ENCODE measurements around the gene KANSL1.

The KANSL1 gene

GRCh38 chr17:46169913-46170638 lies 23.2 kb downstream of the KANSL1 start:
- DNase-seq (ENCODE audit: low read depth): no peak

DNA sequence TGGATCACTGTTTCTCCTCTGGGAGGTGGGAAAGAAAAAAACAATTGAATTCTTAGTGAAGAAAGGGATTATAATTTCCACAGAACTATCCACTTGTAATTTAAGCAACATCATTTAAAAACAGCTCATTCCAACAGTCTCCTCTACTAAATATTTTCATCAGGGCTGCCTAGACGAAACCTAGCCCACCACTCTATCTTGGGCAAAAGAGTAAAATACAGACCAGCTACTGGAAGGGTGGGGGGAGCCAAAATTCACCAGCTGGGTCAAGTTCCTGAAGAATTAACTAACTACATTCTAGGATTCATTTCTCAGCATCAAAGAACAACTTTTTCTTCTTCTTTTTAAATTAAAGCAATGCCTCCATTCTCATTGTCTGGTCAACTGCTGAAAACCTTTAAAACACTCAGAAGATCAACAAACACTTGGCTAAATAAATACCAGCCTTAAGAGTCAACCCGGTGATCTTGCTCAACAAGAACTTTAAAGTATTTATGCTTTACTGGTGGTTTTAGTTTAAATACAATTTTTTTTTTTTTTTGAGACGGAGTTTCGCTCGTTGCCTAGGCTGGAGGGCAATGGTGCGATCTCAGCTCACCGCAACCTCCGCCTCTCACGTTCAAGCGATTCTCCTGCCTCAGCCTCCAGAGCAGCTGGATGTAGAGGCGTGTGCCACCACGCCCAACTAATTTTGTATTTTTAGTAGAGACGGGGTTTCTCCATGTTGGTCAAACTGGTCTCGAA lies 25.2 kb downstream of the KANSL1 start:
- DNase-seq (ENCODE audit: low read depth): no peak

DNA sequence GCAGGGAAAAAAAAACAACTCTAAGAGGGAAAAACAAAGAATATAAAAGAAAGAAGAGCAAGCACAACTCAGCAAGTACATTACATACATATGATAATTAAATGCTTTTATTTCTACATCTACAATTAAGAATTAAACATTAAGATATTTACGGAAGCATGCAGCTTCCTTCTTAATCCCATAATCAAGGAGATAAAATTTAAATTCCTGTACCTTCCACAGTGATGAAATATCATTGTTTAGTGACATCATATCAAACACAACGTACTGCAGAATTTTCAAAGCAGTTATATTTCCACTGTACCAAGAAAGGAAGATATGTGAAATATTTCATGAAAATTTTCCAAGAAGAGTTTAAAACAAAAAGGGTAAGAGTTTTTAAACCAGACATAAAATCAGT lies 26.0 kb downstream of the KANSL1 start:
- no peak for DNase-seq (ENCODE audit: low read depth)

DNA sequence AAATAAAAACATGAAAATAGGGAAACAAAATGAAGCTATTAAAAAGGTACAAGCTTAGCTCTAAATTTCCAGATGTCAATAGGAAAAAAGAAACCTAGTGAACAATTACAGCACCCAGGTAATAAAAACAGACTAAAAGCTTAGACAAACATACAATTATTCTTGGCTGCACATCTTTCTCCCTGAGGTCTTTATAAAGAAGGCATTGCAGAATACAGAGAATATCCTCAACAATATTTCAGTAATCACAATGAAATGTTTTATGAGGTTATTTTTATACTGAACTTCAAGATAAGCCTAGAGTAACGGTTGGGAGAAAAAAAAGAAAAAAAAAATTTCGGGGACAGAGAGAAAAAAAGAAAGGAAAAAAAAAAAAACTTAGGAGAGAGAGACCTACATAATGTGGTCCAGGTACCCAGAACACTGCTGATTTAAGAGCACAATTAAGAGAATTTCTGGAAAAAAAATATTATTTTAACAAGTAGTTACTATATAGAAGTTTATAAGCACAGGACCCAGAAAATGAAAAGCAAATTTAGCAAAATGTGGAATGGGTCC lies 26.5 kb downstream of the KANSL1 start:
- DNase-seq (ENCODE audit: low read depth): no peak

- DNase-seq (ENCODE audit: low read depth): no peak
Observed at GRCh38 chr17:46163929-46164594, 29.2 kb downstream of the KANSL1 start.

GRCh38 chr17:46163316-46163715 lies 29.9 kb downstream of the KANSL1 start:
- DNase-seq (ENCODE audit: low read depth): no peak

DNA sequence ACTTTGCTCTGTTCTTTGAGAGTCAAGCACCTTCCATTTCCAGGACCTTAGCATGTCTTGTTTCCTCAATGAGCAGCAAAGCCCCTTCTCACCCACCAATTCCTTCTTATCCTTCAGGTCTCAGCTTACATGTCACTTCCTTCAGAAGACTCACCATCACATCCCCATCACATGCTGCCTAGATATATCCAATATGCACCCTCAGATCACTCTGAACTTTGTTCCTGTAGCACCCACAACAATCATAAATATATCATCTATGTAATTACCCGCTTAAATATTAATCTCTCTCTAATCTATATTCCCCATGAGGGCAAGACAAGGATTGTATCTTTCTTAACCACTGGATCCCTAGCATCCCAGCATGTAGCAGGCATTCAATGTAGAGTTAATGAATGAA lies 30.4 kb downstream of the KANSL1 start:
- no peak for DNase-seq (ENCODE audit: low read depth)

- no peak for DNase-seq (ENCODE audit: low read depth)
Observed at GRCh38 chr17:46160169-46160568, 33.1 kb downstream of the KANSL1 start.

DNA sequence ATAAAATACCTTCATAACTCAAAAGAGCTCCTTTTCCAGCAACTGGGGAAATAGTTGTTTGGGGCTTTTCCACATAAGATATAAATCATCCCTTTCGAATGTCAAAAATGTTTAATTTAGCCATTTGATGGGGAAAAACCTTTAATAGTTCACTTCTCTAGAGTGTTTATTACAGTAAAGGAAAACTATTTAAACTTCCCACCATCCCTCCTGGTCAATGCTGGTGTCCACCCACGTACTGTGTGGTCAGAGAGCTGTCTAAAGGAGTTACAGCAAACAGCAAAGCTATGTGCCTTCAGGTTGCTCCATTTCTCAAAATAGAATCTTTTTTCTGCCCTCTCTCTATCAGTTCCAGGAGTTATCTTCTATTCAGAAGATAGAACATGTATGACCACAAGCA lies 33.5 kb downstream of the KANSL1 start:
- no peak for DNase-seq (ENCODE audit: low read depth)

DNA sequence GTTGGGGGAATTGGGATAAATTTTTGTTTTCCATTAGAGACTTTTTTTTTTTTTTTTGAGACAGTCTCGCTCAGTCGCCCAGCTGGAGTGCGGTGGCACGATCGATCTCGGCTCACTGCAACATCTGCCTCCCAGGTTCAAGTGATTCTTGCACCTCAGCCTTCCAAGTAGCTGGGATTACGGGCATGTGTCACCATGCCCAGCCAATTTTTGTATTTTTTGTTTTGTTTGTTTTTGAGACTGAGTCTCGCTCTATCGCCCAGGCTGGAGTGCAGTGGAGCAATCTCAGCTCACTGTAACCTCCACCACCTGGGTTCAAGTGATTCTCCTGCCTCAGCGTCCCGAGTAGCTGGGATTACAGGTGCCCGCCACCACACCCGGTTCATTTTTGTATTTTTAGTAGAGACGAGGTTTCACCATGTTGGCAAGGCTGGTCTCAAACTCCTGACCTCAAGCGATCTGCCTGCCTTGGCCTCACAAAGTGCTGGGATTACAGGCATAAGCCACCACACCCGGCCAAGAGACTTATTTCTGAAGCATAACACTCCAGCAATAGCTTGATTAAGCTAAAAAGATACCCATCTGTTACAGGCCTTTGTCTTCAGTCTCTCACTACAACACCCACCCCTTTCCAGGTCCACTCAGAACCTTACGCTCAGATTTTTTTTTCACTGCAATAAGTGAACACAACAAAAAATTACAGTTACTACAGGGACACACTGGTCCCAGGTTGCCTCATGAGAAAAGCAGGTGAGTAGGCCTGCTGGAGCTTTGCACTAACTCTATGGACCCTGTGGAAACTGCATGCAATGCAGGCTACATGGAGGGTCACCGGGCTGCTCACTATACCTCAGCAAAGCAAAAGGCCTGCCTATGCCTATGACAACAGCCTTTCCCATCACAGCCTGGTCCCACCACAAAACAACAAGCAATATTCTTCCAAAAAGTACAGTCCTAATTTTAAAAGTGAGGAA lies 34.6 kb downstream of the KANSL1 start:
- DNase-seq (ENCODE audit: low read depth): no peak

GRCh38 chr17:46157443-46158062 lies 35.7 kb downstream of the KANSL1 start:
- no peak for DNase-seq (ENCODE audit: low read depth)

DNA sequence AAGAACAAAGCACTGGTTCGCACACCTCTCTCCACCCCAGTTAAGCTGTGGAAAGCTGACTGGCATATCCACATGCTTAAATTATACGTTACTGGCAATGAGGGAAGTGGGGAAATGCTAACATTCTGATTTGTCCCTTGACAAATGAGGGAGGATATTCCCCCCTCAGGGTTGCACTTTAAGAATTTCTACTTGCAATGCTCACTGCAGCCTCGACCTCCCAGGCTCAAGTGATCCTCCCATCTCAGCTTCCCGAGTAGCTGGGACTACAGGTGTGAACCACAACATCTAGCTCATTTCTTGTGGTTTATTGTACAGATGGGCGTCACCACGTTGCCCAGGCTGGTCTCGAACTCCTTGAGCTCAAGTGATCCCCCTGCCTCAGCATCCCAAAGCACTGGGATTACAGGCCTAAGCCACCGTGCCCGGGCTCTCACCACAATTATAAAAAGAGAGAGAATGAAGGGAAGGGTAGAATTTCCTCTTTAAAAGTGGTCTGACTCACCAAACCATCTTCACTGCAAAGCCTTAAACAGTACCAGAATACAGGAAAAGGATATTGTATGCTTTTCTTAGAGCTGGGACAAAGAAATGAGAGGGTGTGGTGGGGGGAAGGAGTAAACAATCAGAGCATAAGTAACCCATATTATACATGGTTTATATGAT lies 38.9 kb downstream of the KANSL1 start:
- no peak for DNase-seq (ENCODE audit: low read depth)

DNA sequence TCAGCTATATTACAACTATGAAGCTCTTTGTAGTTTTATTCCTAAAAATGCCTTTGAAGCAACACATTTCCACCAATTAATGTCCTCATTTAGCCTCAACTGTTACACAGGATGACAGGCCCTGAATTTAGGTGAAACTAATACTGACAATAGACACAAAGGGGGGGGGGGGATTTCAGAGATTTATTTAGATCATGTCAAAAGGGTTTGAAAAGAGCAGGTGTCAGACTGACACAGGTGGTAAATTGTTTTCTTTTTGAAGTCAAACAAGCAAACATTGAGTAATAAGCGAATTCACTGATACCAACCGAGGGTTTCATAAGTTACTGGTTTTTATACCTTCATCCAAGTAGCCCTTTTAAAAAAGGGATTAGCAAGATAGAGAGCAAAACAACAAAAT lies 40.8 kb downstream of the KANSL1 start:
- no peak for DNase-seq (ENCODE audit: low read depth)

- no peak for DNase-seq (ENCODE audit: low read depth)
Observed at GRCh38 chr17:46151762-46152161, 41.5 kb downstream of the KANSL1 start.

GRCh38 chr17:46150216-46150963 lies 42.8 kb downstream of the KANSL1 start:
- DNase-seq (ENCODE audit: low read depth): no peak

DNA sequence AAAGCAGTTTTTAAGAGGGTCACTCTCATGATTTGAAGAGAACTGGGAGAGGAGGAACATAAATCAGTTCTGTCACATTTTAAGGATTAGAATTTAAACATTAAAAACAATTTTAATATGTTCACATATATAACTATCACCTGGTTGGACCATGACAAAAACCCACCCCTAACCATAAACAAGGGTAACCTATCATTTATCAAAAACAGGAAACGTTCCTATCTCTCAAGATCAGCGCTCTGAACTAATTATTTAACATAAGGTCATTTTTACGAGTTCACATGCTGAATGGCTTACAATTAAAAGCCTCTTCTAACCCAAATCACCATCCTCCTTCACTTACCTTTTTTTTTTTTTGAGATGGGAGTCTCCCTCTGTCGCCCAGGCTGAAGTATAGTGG lies 45.0 kb downstream of the KANSL1 start:
- no peak for DNase-seq (ENCODE audit: low read depth)

- no peak for DNase-seq (ENCODE audit: low read depth)
Observed at GRCh38 chr17:46147296-46147695, 45.9 kb downstream of the KANSL1 start.

DNA sequence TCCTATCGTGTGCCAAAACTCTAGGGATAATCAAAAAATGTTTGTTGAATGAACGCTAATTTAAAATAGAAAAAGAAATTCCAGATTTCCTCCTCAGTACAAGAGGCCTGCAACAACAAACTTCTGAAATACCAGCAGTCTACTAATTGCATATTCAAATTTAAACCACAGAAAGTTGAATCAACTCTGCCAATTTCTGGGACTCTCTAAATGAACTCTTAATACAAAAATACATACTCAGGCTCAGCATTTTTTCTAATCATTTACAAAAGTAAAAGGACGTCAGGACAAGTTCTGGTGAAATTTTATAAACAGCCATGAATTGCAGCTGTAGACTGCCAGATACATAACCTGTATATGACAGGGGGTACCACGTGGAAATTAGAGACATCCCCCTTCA lies 49.0 kb downstream of the KANSL1 start:
- no peak for DNase-seq (ENCODE audit: low read depth)

- DNase-seq (ENCODE audit: low read depth): no peak
Observed at GRCh38 chr17:46143827-46144236, 49.4 kb downstream of the KANSL1 start.

DNA sequence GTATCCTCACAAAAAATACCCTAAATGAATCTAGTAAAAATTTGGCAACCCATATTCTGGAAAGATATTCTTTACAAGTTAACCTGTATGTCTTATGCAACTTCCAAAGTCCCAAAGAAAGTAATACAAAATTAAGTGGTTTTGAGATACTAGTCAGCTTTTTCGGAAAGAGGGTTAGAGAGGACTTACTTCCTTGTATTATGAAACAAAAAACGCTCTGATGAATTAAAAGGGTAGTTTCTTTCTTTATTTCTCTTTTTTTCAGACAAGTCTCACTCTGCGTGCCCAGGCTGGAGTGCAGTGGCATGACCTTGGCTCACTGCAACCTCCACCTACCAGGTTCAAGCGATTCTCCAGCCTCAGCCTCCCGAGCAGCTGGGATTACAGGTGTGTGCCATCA lies 51.6 kb downstream of the KANSL1 start:
- DNase-seq (ENCODE audit: low read depth): no peak
